ENCODE measurements around the gene ST6GALNAC3.
"Not testable (repeated sequence)": the region's sequence is repeated elsewhere in the genome, so short reads cannot be mapped to it uniquely, and the experiment has no call there.

ST6GALNAC3 gene

DNA sequence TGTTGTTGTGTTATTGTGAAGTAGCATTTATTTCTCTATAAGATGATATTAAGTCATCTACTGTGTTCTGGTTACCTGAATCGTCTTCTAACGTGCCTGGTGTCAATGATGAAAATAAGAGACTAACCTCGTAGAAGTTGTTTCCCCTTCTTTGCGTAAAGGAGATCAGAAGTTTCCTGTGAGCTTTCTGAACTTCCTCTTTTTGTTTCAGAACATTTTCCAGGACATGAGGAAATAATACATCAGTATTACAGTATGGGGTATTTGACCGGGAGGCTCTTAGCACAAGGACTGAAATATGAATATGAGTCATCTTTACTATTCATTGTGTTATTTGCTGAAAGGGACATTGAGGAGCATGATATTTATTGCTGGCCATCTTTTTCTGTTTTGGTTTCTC lies 1.3 kb downstream of the ST6GALNAC3 start:
- DNase-seq: no peak

DNA sequence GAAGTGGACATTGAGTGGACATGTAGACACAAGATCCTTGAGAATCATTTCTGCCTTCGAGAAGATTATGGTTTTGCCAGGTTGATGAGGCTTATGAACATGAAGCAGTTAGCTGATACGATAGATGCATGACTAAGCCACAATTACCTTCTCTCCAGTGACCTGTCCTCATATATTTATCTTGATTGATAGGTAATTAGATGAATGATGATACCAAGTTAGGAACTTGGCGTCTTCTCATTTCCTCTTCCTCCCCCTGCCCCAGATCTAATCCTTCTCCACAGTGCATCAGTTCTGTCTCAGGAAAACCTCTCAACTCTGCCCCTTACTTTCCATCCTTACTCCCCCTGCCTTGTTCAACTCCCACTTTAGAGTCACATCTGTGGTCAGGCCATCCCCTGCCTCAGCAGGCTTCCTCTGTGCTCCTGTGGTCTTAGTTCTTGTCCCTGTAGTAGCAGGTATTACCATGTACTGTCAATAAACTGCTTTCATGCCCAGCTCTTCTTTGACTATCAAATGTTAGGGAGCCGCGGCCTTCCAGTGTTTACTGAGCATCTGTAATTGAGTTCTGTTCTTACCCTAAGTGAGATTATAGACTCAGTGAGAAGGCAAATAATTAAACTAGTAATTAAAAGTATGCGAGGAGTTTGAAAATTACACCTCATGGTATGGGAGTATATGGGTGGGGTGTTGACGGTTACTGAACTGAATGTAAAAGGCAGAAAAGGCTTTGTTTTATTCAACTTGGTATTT lies 5.1 kb downstream of the ST6GALNAC3 start:
- DNase-seq: no peak

DNA sequence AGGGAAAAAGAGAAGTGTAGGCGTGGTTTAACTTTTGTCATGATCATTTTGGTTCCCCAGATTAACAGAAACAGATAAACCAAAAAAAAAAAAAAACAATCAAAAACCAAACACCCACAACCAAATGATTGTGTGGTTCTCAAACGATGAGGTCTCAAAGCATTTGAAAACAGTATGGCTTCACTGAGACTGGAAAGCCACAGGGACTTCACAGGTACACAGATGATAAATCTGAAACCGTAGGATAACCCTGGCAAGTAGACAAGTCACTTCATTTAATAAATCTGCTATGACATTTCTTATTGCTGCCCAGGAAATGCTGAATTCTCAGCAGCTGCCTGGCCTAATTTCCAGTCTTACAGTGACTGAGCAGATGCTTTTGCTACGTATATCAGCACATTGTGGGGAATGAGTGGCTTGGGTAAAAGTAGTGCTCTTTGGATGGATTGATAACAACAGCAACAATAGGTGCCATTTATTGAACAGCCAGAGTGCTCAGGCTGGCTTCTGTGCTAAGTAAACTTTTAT lies 6.1 kb downstream of the ST6GALNAC3 start:
- no peak for DNase-seq

DNA sequence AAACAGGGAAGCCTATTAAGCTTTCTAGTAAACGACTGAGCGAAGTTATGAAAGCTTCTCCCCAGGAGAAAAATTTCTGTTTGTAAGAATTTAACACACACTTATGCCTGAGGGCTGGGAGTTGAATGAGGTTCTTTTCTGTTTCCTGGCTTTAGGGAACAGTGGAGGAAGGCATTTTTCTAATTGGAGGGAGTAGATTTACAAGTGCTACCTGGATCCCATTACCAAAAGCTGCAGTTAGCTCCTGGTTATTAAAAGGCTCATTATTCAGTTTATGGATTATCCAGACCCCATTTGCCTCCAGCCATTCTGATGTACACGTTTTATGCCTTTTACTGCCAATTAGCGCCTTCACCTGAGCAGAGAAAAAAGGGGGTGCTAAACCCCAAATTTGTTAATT lies 7.5 kb downstream of the ST6GALNAC3 start:
- no peak for DNase-seq

DNA sequence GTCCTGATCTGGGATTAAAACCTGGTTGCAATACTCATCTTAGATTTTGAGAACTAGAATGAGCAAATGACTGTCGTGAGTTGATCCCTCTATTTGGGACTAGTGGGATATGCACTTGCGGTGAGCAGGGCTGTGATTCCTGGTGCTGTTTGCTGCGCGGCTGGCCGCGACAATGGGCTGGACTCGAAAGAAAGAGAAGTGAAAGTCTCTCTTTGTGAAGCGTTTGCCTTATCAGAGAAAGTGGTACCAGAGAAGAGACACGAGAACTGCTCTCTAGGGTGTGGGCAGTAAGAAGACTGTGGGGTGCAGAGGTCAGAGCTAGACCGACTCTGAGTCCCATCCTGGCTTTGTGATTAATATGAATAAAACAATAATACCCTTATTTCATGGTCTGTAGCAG lies 8.6 kb downstream of the ST6GALNAC3 start:
- no peak for DNase-seq

GRCh38 chr1:76084029-76084627 lies 9.6 kb downstream of the ST6GALNAC3 start:
- DNase-seq: no peak

DNA sequence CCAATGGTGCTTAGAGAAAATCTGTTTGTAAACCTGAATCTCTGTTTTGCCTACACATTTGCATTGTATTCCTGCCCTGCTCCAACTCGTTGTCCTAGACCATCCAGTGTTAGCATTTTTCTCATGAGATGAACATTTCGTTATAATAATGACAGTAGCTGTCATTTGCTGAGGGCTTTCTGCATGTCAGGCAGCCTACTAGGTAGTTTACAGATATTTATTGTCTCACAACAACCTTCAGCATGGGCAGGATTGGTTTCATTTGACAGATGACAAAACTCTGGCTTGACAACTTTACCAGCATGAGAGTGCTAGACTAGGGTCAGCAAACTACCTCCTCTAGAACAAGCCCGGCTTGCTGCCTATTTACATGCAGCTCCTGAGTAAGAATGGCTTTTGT lies 10.1 kb downstream of the ST6GALNAC3 start:
- DNase-seq: no peak

GRCh38 chr1:76086109-76086508 lies 11.6 kb downstream of the ST6GALNAC3 start:
- no peak for DNase-seq

- DNase-seq: no peak
Measured at GRCh38 chr1:76086597-76086996, 12.1 kb downstream of the ST6GALNAC3 start.

- DNase-seq: no peak
Measured at GRCh38 chr1:76090283-76091203, 16.0 kb downstream of the ST6GALNAC3 start.

DNA sequence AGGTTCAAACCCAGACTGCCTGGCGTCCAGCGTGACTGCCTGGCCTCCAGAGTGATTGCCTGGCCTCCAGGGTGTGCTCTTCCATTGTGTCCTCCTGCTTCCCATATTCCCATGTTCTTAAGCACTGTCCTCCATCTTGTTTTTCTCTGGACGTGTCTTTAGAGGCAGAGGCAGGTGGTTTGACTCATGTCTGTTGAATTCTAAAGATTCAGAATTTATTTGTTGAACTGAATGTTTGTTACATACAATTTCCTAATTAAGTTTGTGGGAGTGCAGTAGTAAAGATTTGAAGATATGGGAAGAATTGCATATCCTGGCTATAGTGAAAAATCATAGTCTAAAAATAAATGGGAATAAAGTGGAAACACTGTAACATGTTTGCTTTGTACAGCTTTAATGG lies 18.3 kb downstream of the ST6GALNAC3 start:
- no peak for DNase-seq

DNA sequence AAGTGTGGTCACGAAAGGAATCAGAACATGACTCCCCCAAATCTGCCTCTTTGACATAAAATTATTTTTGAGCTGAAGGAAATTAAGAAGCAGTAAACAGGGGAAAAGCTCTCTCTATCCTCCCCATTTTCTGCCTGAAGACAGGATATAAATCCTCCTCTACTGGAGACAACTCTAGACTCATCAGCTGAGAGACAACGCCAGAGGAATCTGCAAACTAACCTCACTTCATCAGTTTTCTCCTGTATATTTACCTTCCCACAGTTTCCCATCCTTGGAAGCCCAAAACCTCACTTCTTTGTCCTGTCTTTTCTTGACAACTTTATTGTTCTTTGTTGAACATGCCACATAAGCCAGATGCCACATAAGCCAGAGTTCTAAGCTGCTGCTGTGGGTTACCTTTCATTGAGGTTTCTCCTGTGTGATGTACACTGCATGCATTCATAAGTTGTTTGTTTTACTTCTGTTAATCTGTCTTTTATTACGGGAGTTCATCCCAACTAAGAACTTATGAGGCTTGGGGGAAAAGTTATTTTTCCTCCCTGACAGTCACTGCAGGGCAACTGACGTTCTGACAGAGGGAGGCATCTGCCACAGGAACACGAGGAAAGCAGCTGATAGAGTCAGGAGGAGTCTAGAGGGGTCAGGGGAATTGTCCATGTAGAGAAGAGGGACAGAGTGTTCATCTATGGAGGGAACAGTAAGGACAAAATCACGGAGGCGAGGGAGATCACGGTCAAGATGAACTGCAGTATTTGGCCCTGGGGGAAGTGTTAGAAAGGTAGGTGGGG lies 19.2 kb downstream of the ST6GALNAC3 start:
- DNase-seq: no peak

- no peak for DNase-seq
Measured at GRCh38 chr1:76095802-76096201, 21.3 kb downstream of the ST6GALNAC3 start.

DNA sequence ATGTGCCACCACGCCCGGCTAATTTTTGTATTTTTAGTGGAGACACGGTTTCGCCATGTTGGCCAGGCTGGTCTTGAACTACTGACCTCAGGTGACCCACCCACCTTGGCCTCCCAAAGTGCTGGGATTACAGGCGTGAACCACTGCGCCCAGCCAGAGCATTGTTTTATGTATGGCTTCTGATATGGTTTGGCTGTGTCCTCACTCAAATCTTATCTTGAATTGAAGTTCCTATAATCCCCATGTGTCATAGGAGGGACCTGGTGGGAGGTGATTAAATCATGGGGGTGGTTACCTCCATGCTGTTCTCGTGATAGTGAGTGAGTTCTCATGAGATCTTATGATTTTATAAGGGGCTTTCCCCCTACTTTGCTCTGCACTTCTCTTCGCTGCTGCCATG lies 22.5 kb downstream of the ST6GALNAC3 start:
- not testable (repeated sequence) for DNase-seq

GRCh38 chr1:76098845-76099244 lies 24.3 kb downstream of the ST6GALNAC3 start:
- no peak for DNase-seq

- DNase-seq: no peak
Measured at GRCh38 chr1:76101548-76101947, 27.0 kb downstream of the ST6GALNAC3 start.

DNA sequence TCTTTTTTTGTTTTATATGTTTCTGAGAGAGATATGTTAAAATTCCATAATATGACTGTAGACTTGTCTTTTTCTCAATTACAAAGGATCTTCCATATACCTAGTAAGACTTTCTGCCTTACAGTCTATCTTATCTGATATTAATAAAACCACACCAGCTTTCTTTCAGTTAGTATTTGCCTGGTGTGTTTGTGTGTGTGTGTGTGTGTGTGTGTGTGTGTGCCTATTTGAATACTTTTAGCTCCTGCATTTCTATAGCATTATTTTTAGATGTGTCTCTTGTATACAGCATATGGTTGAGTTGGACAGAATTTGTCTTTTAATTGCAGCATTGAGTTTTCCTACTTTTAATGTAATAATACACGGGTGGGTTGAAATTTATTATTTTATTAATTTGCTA lies 27.5 kb downstream of the ST6GALNAC3 start:
- no peak for DNase-seq

GRCh38 chr1:76103034-76103433 lies 28.5 kb downstream of the ST6GALNAC3 start:
- DNase-seq: no peak

- DNase-seq: no peak
Measured at GRCh38 chr1:76105372-76105771, 30.8 kb downstream of the ST6GALNAC3 start.

- no peak for DNase-seq
Measured at GRCh38 chr1:76106251-76106650, 31.7 kb downstream of the ST6GALNAC3 start.

DNA sequence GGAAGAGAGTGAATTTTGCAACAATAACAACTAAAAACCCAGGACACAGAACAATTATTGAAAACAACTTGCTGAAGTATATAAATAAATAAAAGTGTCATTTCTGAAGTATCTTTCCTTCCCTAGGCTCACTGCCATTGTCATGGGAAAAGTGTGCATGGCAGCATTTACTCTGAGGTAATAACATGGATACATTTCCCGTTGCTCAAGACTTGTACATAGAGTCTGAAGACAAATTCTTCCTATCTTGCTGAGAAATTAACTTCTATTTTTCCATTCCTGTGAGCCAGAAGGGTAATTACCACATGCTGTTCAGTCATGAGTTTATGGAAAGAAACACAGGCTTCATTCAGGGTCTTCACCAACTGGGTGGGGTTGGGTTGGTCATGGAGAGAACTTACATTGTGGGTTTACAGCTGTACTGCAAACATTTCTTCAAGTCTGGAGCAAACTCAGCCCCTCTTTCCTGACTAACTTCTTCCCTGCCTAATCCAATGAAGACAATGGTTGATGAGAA lies 32.2 kb downstream of the ST6GALNAC3 start:
- DNase-seq: no peak

DNA sequence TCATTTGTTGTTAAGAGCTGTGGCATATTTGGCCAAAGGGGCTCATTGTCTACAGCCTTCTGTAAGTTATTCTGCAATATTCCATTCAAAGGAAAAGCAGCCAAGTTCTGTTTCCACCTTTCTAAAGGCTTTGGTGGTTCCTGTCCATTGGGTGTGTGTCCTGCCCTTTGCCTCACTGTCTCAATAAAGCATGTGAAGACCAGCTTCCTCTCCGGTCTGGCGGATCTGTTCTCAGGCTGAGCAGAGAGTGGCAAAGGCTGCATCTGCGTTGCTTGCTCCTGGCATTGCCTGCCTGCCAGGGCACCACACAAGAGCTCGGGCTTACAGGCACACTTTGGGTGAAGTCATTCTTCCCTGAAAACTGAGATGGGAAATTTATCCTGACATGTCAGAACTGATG lies 34.9 kb downstream of the ST6GALNAC3 start:
- no peak for DNase-seq
